ENCODE data around the gene MORN1.

- no peak for TF ChIP-seq CTCF (IDR thresholded peaks at IDR 0.05 in 2 of 3, conservative IDR thresholded peaks at IDR 0.05 in 1 of 3; ENCODE audit: control insufficient read depth in 2 of 3, extremely low read depth in 1 of 3, insufficient read depth in 1 of 3, low read depth in 3 of 3, low read length in 3 of 3)
- no peak for TF ChIP-seq BRCA1 (IDR thresholded peaks at IDR 0.05; ENCODE audit: low read depth, low read length)
- no peak for TF ChIP-seq SMAD5 (IDR thresholded peaks at IDR 0.05; ENCODE audit: low read depth)
- no peak for TF ChIP-seq FOXK2 (IDR thresholded peaks at IDR 0.05)
- TF ChIP-seq TBL1XR1 (IDR thresholded peaks at IDR 0.05; ENCODE audit: low read depth, low read length), result no peak
- no peak for TF ChIP-seq BACH1 (IDR thresholded peaks at IDR 0.05; ENCODE audit: borderline replicate concordance)
- TF ChIP-seq CEBPB (IDR thresholded peaks at IDR 0.05; ENCODE audit: borderline replicate concordance in 1 of 2, low read depth in 2 of 2, low read length in 2 of 2), result no peak
- TF ChIP-seq ZNF24 (IDR thresholded peaks at IDR 0.05), result no peak
- no peak for TF ChIP-seq EZH2 (IDR thresholded peaks at IDR 0.05; ENCODE audit: borderline replicate concordance, control insufficient read depth, low read depth, low read length)
- no peak for TF ChIP-seq KDM1A (IDR thresholded peaks at IDR 0.05; ENCODE audit: borderline replicate concordance)
These were observed 108.6 kb downstream of the MORN1 start for GRCh38 chr1:2282556-2283270.

All from GM12878 (cell line).